Measurements from ENCODE around the gene AQP2.

AQP2 gene

DNA sequence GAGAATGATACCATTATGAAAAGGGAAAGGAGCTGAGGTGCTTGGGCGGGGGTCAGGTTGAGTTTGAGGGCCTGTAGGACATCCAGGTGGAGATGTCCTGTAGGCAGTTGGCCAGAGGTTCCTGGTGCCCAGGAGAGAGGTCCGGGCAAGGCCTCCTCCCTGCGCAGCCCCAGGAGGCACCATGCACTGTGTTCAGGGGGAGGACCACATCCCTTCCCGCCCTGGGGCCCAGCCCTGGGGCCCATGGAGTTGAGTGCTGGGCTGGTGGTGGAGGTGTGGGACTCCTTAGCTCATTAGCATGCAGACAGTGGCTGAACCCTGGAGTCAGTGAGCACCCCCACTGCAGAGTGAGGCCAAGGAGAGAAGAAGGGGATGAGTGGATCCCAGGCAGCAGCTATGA is 41.2 kb upstream of the AQP2 start:
- Histone ChIP-seq H2AFZ (ENCODE audit: low read length) (no peak overlapping the region; the same call in 1 of the 2 replicates), H4K20me1 (ENCODE audit: insufficient read depth, low read length, poor library complexity, severe bottlenecking) (no peaks in the 10 kb centered on the region), H3K4me1 (ENCODE audit: insufficient read depth, low read length, poor library complexity, severe bottlenecking) (peaks cover 4% of the 10 kb centered on the region), H3K9me3 (ENCODE audit: insufficient read depth, low read depth, low read length) (no peaks in the 10 kb centered on the region), H3K9ac (ENCODE audit: low read depth, low read length, poor library complexity, severe bottlenecking) (no peak overlapping the region), H3K79me2 (ENCODE audit: insufficient read depth, low read length) (no peaks in the 10 kb centered on the region), H3K4me3 (ENCODE audit: low read length, poor library complexity, severe bottlenecking) (no peak overlapping the region), H3K36me3 (ENCODE audit: insufficient read depth, low read length) (no peaks in the 10 kb centered on the region), H3K9me2 (replicated peaks; ENCODE audit: low read depth, low read length) (no peaks in the 10 kb centered on the region), H3F3A (ENCODE audit: low read depth) (no peaks in the 10 kb centered on the region), H3K4me2 (ENCODE audit: low read depth, low read length, poor library complexity, severe bottlenecking) (no peak overlapping the region), H3K27me3 (ENCODE audit: insufficient read depth, low read length, poor library complexity, severe bottlenecking) (no peaks in the 10 kb centered on the region)
- TF ChIP-seq EZH2phosphoT487 (IDR thresholded peaks at IDR 0.05; ENCODE audit: borderline replicate concordance): no peak
- TF ChIP-seq, protein P1, sequence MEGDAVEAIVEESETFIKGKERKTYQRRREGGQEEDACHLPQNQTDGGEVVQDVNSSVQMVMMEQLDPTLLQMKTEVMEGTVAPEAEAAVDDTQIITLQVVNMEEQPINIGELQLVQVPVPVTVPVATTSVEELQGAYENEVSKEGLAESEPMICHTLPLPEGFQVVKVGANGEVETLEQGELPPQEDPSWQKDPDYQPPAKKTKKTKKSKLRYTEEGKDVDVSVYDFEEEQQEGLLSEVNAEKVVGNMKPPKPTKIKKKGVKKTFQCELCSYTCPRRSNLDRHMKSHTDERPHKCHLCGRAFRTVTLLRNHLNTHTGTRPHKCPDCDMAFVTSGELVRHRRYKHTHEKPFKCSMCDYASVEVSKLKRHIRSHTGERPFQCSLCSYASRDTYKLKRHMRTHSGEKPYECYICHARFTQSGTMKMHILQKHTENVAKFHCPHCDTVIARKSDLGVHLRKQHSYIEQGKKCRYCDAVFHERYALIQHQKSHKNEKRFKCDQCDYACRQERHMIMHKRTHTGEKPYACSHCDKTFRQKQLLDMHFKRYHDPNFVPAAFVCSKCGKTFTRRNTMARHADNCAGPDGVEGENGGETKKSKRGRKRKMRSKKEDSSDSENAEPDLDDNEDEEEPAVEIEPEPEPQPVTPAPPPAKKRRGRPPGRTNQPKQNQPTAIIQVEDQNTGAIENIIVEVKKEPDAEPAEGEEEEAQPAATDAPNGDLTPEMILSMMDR (conservative IDR thresholded peaks at IDR 0.05; ENCODE audit: low read length): no peak

DNA sequence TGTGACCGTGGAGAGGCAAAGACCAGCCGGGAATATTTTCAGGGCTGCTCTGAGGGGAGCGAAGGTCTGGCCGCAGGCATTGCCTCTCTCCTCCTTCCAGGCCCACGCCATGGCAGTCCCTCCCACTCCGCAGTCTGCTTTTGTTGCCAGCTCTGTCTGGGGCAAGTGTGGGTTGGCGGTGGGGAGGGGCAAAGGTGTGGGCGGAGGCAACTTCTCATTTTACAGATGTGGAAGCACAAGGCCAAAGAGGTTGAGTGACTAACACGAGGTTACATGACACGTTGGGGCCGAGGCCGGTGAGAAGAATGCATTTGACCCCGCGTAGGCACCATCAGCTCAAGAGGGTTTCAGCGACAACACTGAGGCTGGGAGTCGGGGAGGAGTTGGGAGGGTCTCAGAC is 40.7 kb upstream of the AQP2 start:
- H3K36me3 ChIP-seq (ENCODE audit: insufficient read depth, low read length): no peaks in the 10 kb centered on the region
- no peaks in the 10 kb centered on the region for H3K9me3 ChIP-seq (ENCODE audit: insufficient read depth, low read depth, low read length)
- no peak overlapping the region for H3K4me3 ChIP-seq (ENCODE audit: low read length, poor library complexity, severe bottlenecking)
- H3K4me1 ChIP-seq (ENCODE audit: insufficient read depth, low read length, poor library complexity, severe bottlenecking): no peaks in the 10 kb centered on the region
- H3K79me2 ChIP-seq (ENCODE audit: insufficient read depth, low read length): no peaks in the 10 kb centered on the region
- H3K27me3 ChIP-seq (ENCODE audit: insufficient read depth, low read length, poor library complexity, severe bottlenecking): no peaks in the 10 kb centered on the region
- H3K4me2 ChIP-seq (ENCODE audit: low read depth, low read length, poor library complexity, severe bottlenecking): no peak overlapping the region
- no peaks in the 10 kb centered on the region for H3K9me2 ChIP-seq (replicated peaks; ENCODE audit: low read depth, low read length)
- no peak overlapping the region for H3K9ac ChIP-seq (ENCODE audit: low read depth, low read length, poor library complexity, severe bottlenecking)
- no peaks in the 10 kb centered on the region for H3F3A ChIP-seq (ENCODE audit: low read depth)
- no peak overlapping the region for H2AFZ ChIP-seq (ENCODE audit: low read length)
- TF ChIP-seq EZH2phosphoT487 (IDR thresholded peaks at IDR 0.05; ENCODE audit: borderline replicate concordance): no peak
- TF ChIP-seq, protein P1 (conservative IDR thresholded peaks at IDR 0.05; ENCODE audit: low read length): no peak
- no peaks in the 10 kb centered on the region for H4K20me1 ChIP-seq (ENCODE audit: insufficient read depth, low read length, poor library complexity, severe bottlenecking)

DNA sequence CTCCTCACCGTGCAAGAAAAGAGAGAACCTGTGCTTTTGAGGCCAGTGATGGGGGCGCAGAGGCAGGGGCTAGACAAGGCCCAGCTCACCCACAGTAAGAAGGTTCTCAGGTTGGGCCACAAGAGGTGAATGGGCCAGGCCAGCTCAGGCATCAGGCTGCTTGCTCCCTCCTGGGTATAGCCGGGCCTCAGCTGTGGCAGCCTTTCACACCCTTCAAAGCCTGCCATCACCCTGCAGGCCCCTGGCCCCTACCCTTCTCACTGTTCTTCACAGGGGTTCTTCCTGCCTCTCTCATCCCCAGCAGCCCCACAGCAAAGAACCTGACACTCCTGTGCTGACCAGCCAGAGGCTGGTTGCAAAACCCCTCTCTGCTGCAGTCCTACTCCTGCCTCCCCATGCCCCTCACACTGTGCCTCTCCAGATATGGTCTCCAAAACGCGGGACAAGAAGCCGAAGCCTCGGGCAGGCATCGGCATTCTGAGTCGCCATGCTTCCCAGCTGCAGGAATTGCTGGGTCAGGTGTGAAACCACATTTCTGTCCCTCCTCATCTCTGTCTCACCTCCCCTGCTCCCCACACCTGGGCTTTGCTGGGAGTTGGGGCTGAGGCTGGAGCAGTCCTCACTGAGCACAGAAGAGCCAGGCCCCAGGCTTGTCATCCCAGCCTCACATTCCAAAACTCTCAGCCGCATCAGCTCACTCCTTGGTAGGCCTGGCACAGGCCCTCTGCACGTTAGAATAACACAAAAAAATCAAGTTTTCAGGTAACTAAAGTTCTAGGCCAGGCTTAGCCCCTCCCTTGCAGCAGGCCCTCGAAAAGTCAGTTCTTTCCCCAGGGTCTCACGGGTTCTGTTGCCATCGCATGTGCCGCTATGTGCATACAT is 40.0 kb upstream of the AQP2 start:
- Histone ChIP-seq H2AFZ (ENCODE audit: low read length) (no peak overlapping the region), H3K4me2 (ENCODE audit: low read depth, low read length, poor library complexity, severe bottlenecking) (no peak overlapping the region), H3K79me2 (ENCODE audit: insufficient read depth, low read length) (no peaks in the 10 kb centered on the region)

More for the DNA sequence above, 40.0 kb upstream of the AQP2 start:
- Histone ChIP-seq H3K36me3 (ENCODE audit: insufficient read depth, low read length) (no peaks in the 10 kb centered on the region), H3K27me3 (ENCODE audit: insufficient read depth, low read length, poor library complexity, severe bottlenecking) (no peaks in the 10 kb centered on the region), H3K4me1 (ENCODE audit: insufficient read depth, low read length, poor library complexity, severe bottlenecking) (no peaks in the 10 kb centered on the region), H3F3A (ENCODE audit: low read depth) (no peaks in the 10 kb centered on the region), H3K9ac (ENCODE audit: low read depth, low read length, poor library complexity, severe bottlenecking) (no peak overlapping the region), H3K9me3 (ENCODE audit: insufficient read depth, low read depth, low read length) (no peaks in the 10 kb centered on the region), H3K4me3 (ENCODE audit: low read length, poor library complexity, severe bottlenecking) (no peak overlapping the region), H3K9me2 (replicated peaks; ENCODE audit: low read depth, low read length) (no peaks in the 10 kb centered on the region), H4K20me1 (ENCODE audit: insufficient read depth, low read length, poor library complexity, severe bottlenecking) (no peaks in the 10 kb centered on the region)
- TF ChIP-seq, protein P1 (conservative IDR thresholded peaks at IDR 0.05; ENCODE audit: low read length): no peak
- TF ChIP-seq EZH2phosphoT487 (IDR thresholded peaks at IDR 0.05; ENCODE audit: borderline replicate concordance): no peak
